GM18858 (cell line): ENCODE results near the gene SEPTIN1.
A peak's percentile ranks its signal among the peaks of the same experiment; 100 is the strongest.
"Not testable (repeated sequence)": the region's sequence is repeated elsewhere in the genome, so short reads cannot be mapped to it uniquely, and the experiment has no call there.

Source experiments
- ATAC-seq: cut with Tn5 transposase; IDR thresholded peaks from one replicate; pipeline ENCODE4 v1.9.1; 2021; ENCODE audit not compliant: unreplicated experiment

Gene SEPTIN1

GRCh38 chr16:30358577-30358936 lies 23.8 kb downstream of the SEPTIN1 start:
- no peak for ATAC-seq

GRCh38 chr16:30357715-30358576 lies 24.4 kb downstream of the SEPTIN1 start:
- ATAC-seq = no peak

- ATAC-seq = no peak
These were observed 25.2 kb downstream of the SEPTIN1 start for GRCh38 chr16:30357085-30357714.

- no peak for ATAC-seq
These were observed 25.8 kb downstream of the SEPTIN1 start for GRCh38 chr16:30356401-30357084.

GRCh38 chr16:30355954-30356308 lies 26.4 kb downstream of the SEPTIN1 start:
- ATAC-seq = no peak

- ATAC-seq = no peak
These were observed 27.0 kb downstream of the SEPTIN1 start, which contains the start of gene CD2BP2 for GRCh38 chr16:30355144-30355953. Gene CD2BP2, minus strand, starts transcription at chr16:30355308. Its CDS starts 627 bp downstream, at chr16:30354681.

GRCh38 chr16:30354423-30355143 lies 27.8 kb downstream of the SEPTIN1 start:
- no peak for ATAC-seq

- ATAC-seq = no peak
These were observed 28.8 kb downstream of the SEPTIN1 start for GRCh38 chr16:30353438-30354129.

- no peak for ATAC-seq
These were observed 29.6 kb downstream of the SEPTIN1 start for GRCh38 chr16:30352488-30353401.

- ATAC-seq = no peak
These were observed 30.6 kb downstream of the SEPTIN1 start for GRCh38 chr16:30351586-30352419.

GRCh38 chr16:30351001-30351441 lies 31.3 kb downstream of the SEPTIN1 start:
- ATAC-seq = no peak

GRCh38 chr16:30350134-30350871 lies 32.1 kb downstream of the SEPTIN1 start:
- ATAC-seq = peak; percentile 61

GRCh38 chr16:30349675-30350074 lies 32.7 kb downstream of the SEPTIN1 start:
- no peak for ATAC-seq

GRCh38 chr16:30348929-30349328 lies 33.4 kb downstream of the SEPTIN1 start:
- no peak for ATAC-seq

GRCh38 chr16:30348113-30348512 lies 34.2 kb downstream of the SEPTIN1 start:
- no peak for ATAC-seq

GRCh38 chr16:30346286-30346685 lies 36.1 kb downstream of the SEPTIN1 start:
- no peak for ATAC-seq

- not testable (repeated sequence) for ATAC-seq
These were observed 38.9 kb downstream of the SEPTIN1 start for GRCh38 chr16:30343491-30343820.
